Astrocyte (in vitro differentiated cells and primary cell): ENCODE results near the gene ATP11C. TPM values are rescaled to one million over a fixed set of nuclear protein-coding genes. Genes with fewer than 3 reads are reported as not detected.
A peak's percentile ranks its signal among the peaks of the same experiment; 100 is the strongest.

Source experiments
- DNase-seq: peaks from one replicate; pipeline ENCODE4 v3.0.0-alpha.2; 2010; ENCODE audit warnings: low read depth
- FAIRE-seq: peaks from 2 replicates; lab custom pipeline; 2011; peaks lifted over from hg19 to GRCh38; lab: Jason Lieb, UNC
- H2AFZ ChIP-seq: 2 replicates; pipeline ENCODE4 v1.6.0; 2012; ENCODE audit warnings: low read depth, low read length, inconsistent platforms
- H3K27ac ChIP-seq: 2 replicates; pipeline ENCODE4 v1.5.1; 2011; ENCODE audit warnings: low read depth, low read length, inconsistent platforms
- H3K27me3 ChIP-seq: 2 replicates; pipeline ENCODE4 v1.6.0; 2011; ENCODE audit warnings: low read length, inconsistent platforms; ENCODE audit not compliant: insufficient read depth
- H3K36me3 ChIP-seq: 2 replicates; pipeline ENCODE4 v1.5.1; 2011; ENCODE audit warnings: low read length, inconsistent platforms; ENCODE audit not compliant: insufficient read depth
- H3K4me1 ChIP-seq: 2 replicates; pipeline ENCODE4 v1.5.1; 2011; ENCODE audit warnings: low read length, inconsistent platforms; ENCODE audit not compliant: insufficient read depth
- H3K4me2 ChIP-seq: 2 replicates; pipeline ENCODE4 v1.6.0; 2012; ENCODE audit warnings: low read length, inconsistent platforms
- H3K4me3 ChIP-seq: 2 replicates; pipeline ENCODE4 v1.5.1; 2011; ENCODE audit warnings: low read depth, mild to moderate bottlenecking, low read length, inconsistent platforms; ENCODE audit not compliant: insufficient read depth
- H3K79me2 ChIP-seq: 2 replicates; pipeline ENCODE4 v1.6.0; 2012; ENCODE audit warnings: mild to moderate bottlenecking, low read length, inconsistent platforms; ENCODE audit not compliant: insufficient read depth
- H3K9ac ChIP-seq: 2 replicates; pipeline ENCODE4 v1.6.0; 2012; ENCODE audit warnings: mild to moderate bottlenecking, low read length, inconsistent platforms
- H3K9me3 ChIP-seq: 2 replicates; pipeline ENCODE4 v1.5.1; 2012; ENCODE audit warnings: low read depth, mild to moderate bottlenecking, low read length, inconsistent platforms; ENCODE audit not compliant: insufficient read depth
- H4K20me1 ChIP-seq: 2 replicates; pipeline ENCODE4 v1.6.0; 2012; ENCODE audit warnings: low read length, inconsistent platforms; ENCODE audit not compliant: insufficient read depth
- H3K27ac Mint-ChIP-seq: one replicate; pipeline ENCODE4 v1.8.0; 2021; ENCODE audit warnings: mild to moderate bottlenecking, mixed read lengths; ENCODE audit not compliant: unreplicated experiment
- H3K27me3 Mint-ChIP-seq: one replicate; pipeline ENCODE4 v1.8.0; 2021; ENCODE audit warnings: low read depth, mixed read lengths; ENCODE audit not compliant: unreplicated experiment
- H3K36me3 Mint-ChIP-seq: one replicate; pipeline ENCODE4 v1.8.0; 2021; ENCODE audit warnings: low read depth, mixed read lengths; ENCODE audit not compliant: unreplicated experiment
- H3K4me1 Mint-ChIP-seq: one replicate; pipeline ENCODE4 v1.8.0; 2021; ENCODE audit warnings: low read depth, mixed read lengths; ENCODE audit not compliant: unreplicated experiment
- H3K4me3 Mint-ChIP-seq: one replicate; pipeline ENCODE4 v1.8.0; 2021; ENCODE audit warnings: mild to moderate bottlenecking, moderate library complexity, mixed read lengths; ENCODE audit not compliant: unreplicated experiment
- H3K9me3 Mint-ChIP-seq: one replicate; pipeline ENCODE4 v1.8.0; 2021; ENCODE audit warnings: mild to moderate bottlenecking, mixed read lengths; ENCODE audit not compliant: unreplicated experiment
- CTCF ChIP-seq: IDR thresholded peaks from 2 replicates; pipeline ENCODE4 v1.5.1; 2011; ENCODE audit warnings: low read depth, mild to moderate bottlenecking, inconsistent platforms, low read length, moderate library complexity; ENCODE audit not compliant: insufficient read depth
- EZH2 ChIP-seq: IDR thresholded peaks from 2 replicates; pipeline ENCODE4 v1.6.1; 2012; ENCODE audit warnings: mild to moderate bottlenecking, low read length, inconsistent platforms; ENCODE audit not compliant: insufficient read depth
- total RNA-seq: library from RNA; stranded (reverse); gene quantifications from 2 replicates; pipeline ENCODE4 v1.2.1, GENCODE V29; 2021

Gene ATP11C
- total RNA-seq, 1 donor from 2014 or later, result 24.6 TPM

- TF ChIP-seq EZH2 (no peak), CTCF (no peak)
- H3K27ac Mint-ChIP-seq, result no peak overlapping the region
- H3K4me1 ChIP-seq, result no peaks in the 10 kb centered on the region
- H3K9ac ChIP-seq, result no peak overlapping the region
- no peak overlapping the region for H3K4me2 ChIP-seq
- DNase-seq, result peak; percentile 15
- H3K36me3 Mint-ChIP-seq, result no peaks in the 10 kb centered on the region
- H3K4me3 ChIP-seq, result no peak overlapping the region
- H3K79me2 ChIP-seq, result no peaks in the 10 kb centered on the region
- no peaks in the 10 kb centered on the region for H3K9me3 ChIP-seq
- no peaks in the 10 kb centered on the region for H3K27me3 Mint-ChIP-seq
- FAIRE-seq, result peak; percentile 99
- no peak overlapping the region for H3K4me3 Mint-ChIP-seq
- H3K36me3 ChIP-seq, result no peaks in the 10 kb centered on the region
- H3K9me3 Mint-ChIP-seq, result no peaks in the 10 kb centered on the region
- no peak overlapping the region for H2AFZ ChIP-seq
- H3K27ac ChIP-seq, result no peak overlapping the region
- no peaks in the 10 kb centered on the region for H4K20me1 ChIP-seq
- no peaks in the 10 kb centered on the region for H3K4me1 Mint-ChIP-seq
- H3K27me3 ChIP-seq, result no peaks in the 10 kb centered on the region
Measured at GRCh38 chrX:139815771-139816170, 117.1 kb downstream of the ATP11C start.

GRCh38 chrX:139811942-139812629 is 120.8 kb downstream of the ATP11C start:
- DNase-seq, result no peak
- TF ChIP-seq CTCF (no peak), EZH2 (no peak)
- no peak overlapping the region for H3K27ac ChIP-seq
- no peaks in the 10 kb centered on the region for H3K4me1 ChIP-seq
- no peak overlapping the region for H3K4me3 ChIP-seq
- H3K9ac ChIP-seq, result no peak overlapping the region
- no peak overlapping the region for H3K4me3 Mint-ChIP-seq
- H3K4me1 Mint-ChIP-seq, result no peaks in the 10 kb centered on the region
- no peaks in the 10 kb centered on the region for H3K36me3 ChIP-seq
- H3K9me3 Mint-ChIP-seq, result no peaks in the 10 kb centered on the region
- no peak overlapping the region for H3K27ac Mint-ChIP-seq
- no peaks in the 10 kb centered on the region for H3K27me3 Mint-ChIP-seq
- H2AFZ ChIP-seq, result no peak overlapping the region
- no peak overlapping the region for H3K4me2 ChIP-seq
- no peaks in the 10 kb centered on the region for H3K9me3 ChIP-seq
- no peaks in the 10 kb centered on the region for H3K36me3 Mint-ChIP-seq
- no peaks in the 10 kb centered on the region for H3K27me3 ChIP-seq
- H3K79me2 ChIP-seq, result no peaks in the 10 kb centered on the region
- no peak for FAIRE-seq
- no peaks in the 10 kb centered on the region for H4K20me1 ChIP-seq

- Histone ChIP-seq H2AFZ (no peak overlapping the region), H3K4me1 (no peaks in the 10 kb centered on the region), H3K9me3 (no peaks in the 10 kb centered on the region), H3K36me3 (peaks cover 6% of the 10 kb centered on the region), H3K9ac (no peak overlapping the region), H3K27me3 (no peaks in the 10 kb centered on the region), H4K20me1 (no peaks in the 10 kb centered on the region), H3K27ac (no peak overlapping the region), H3K4me3 (no peak overlapping the region), H3K4me2 (no peak overlapping the region), H3K79me2 (no peaks in the 10 kb centered on the region)
- TF ChIP-seq EZH2, result no peak
- no peak for TF ChIP-seq CTCF
- no peaks in the 10 kb centered on the region for H3K27me3 Mint-ChIP-seq
- peak; percentile 70 for FAIRE-seq
- no peak for DNase-seq
- H3K4me3 Mint-ChIP-seq, result no peak overlapping the region
- no peaks in the 10 kb centered on the region for H3K36me3 Mint-ChIP-seq
- no peaks in the 10 kb centered on the region for H3K9me3 Mint-ChIP-seq
- no peak overlapping the region for H3K27ac Mint-ChIP-seq
- no peaks in the 10 kb centered on the region for H3K4me1 Mint-ChIP-seq
Measured at GRCh38 chrX:139804482-139804881, 128.4 kb downstream of the ATP11C start.
